ENCODE data around the gene NFASC.

Gene NFASC

GRCh38 chr1:204983136-204983535 lies 112.5 kb downstream of the NFASC start:
- DNase-seq (ENCODE audit: low spot score), result no peak

GRCh38 chr1:204983881-204984280 lies 113.2 kb downstream of the NFASC start:
- no peak for DNase-seq (ENCODE audit: low spot score)

GRCh38 chr1:204984499-204984898 lies 113.8 kb downstream of the NFASC start:
- DNase-seq (ENCODE audit: low spot score), result no peak

GRCh38 chr1:204986181-204986580 lies 115.5 kb downstream of the NFASC start:
- DNase-seq (ENCODE audit: low spot score), result no peak

GRCh38 chr1:204987689-204988088 lies 117.0 kb downstream of the NFASC start:
- no peak for DNase-seq (ENCODE audit: low spot score)

GRCh38 chr1:204988196-204988595 lies 117.5 kb downstream of the NFASC start:
- DNase-seq (ENCODE audit: low spot score), result no peak

- peak; percentile 78 for DNase-seq (ENCODE audit: low spot score)
Observed at GRCh38 chr1:204989266-204990058, 118.8 kb downstream of the NFASC start.

- no peak for DNase-seq (ENCODE audit: low spot score)
Observed at GRCh38 chr1:204990059-204990664, 119.5 kb downstream of the NFASC start.

GRCh38 chr1:204990721-204991341 lies 120.2 kb downstream of the NFASC start:
- DNase-seq (ENCODE audit: low spot score), result no peak

GRCh38 chr1:204991342-204991844 lies 120.7 kb downstream of the NFASC start:
- DNase-seq (ENCODE audit: low spot score), result no peak

GRCh38 chr1:204992201-204992997 lies 121.7 kb downstream of the NFASC start:
- no peak for DNase-seq (ENCODE audit: low spot score)

GRCh38 chr1:204992998-204993314 lies 122.3 kb downstream of the NFASC start:
- no peak for DNase-seq (ENCODE audit: low spot score)

GRCh38 chr1:204994086-204994862 lies 123.6 kb downstream of the NFASC start:
- DNase-seq (ENCODE audit: low spot score), result peak; percentile 4

GRCh38 chr1:204996981-204997380 lies 126.3 kb downstream of the NFASC start:
- peak; percentile 13 for DNase-seq (ENCODE audit: low spot score)

- DNase-seq (ENCODE audit: low spot score), result no peak
Observed at GRCh38 chr1:204997591-204998355, 127.1 kb downstream of the NFASC start.

- no peak for DNase-seq (ENCODE audit: low spot score)
Observed at GRCh38 chr1:205001162-205001561, 130.5 kb downstream of the NFASC start.

- no peak for DNase-seq (ENCODE audit: low spot score)
Observed at GRCh38 chr1:205002705-205003104, 132.0 kb downstream of the NFASC start.

- no peak for DNase-seq (ENCODE audit: low spot score)
Observed at GRCh38 chr1:205003358-205004131, 132.9 kb downstream of the NFASC start.

GRCh38 chr1:205004351-205004750 lies 133.7 kb downstream of the NFASC start:
- DNase-seq (ENCODE audit: low spot score), result no peak

GRCh38 chr1:205008896-205009295 lies 138.2 kb downstream of the NFASC start:
- no peak for DNase-seq (ENCODE audit: low spot score)

All from kidney tubule cell (primary cell).